H9 (cell line): ENCODE results near the gene IQSEC2. TPM values are rescaled to one million over a fixed set of nuclear protein-coding genes. Genes with fewer than 3 reads are reported as not detected.

Source experiments
- DNase-seq: peaks from one replicate; pipeline ENCODE4 v3.0.0-alpha.2; 2017
- H2AFZ ChIP-seq: one replicate; pipeline ENCODE4 v1.6.1; 2013; ENCODE audit warnings: mild to moderate bottlenecking, low read length, control low read depth, moderate library complexity
- H2AK5ac ChIP-seq: 2 replicates; pipeline ENCODE4 v1.6.1; 2013; ENCODE audit warnings: low read length, control low read depth, mixed read lengths; ENCODE audit not compliant: insufficient read length
- H2BK120ac ChIP-seq: one replicate; pipeline ENCODE4 v1.6.1; 2013; ENCODE audit warnings: low read depth, mild to moderate bottlenecking, low read length, control low read depth, inconsistent platforms; ENCODE audit not compliant: poor library complexity, severe bottlenecking
- H2BK12ac ChIP-seq: 2 replicates; pipeline ENCODE4 v1.6.1; 2013; ENCODE audit warnings: low read length, control low read depth, mixed read lengths, low read depth; ENCODE audit not compliant: insufficient read length
- H2BK15ac ChIP-seq: 2 replicates; pipeline ENCODE4 v1.6.1; 2013; ENCODE audit warnings: low read depth, low read length, control low read depth
- H2BK20ac ChIP-seq: one replicate; pipeline ENCODE4 v1.6.1; 2013; ENCODE audit warnings: low read depth, mild to moderate bottlenecking, low read length, control low read depth, inconsistent platforms; ENCODE audit not compliant: poor library complexity, severe bottlenecking
- H2BK5ac ChIP-seq: 2 replicates; pipeline ENCODE4 v1.6.1; 2013; ENCODE audit warnings: low read length, control low read depth, mixed read lengths; ENCODE audit not compliant: insufficient read length
- H3K14ac ChIP-seq: 2 replicates; pipeline ENCODE4 v1.6.1; 2013; ENCODE audit warnings: low read length, control low read depth; ENCODE audit not compliant: insufficient read depth
- H3K18ac ChIP-seq: 2 replicates; pipeline ENCODE4 v1.6.1; 2013; ENCODE audit warnings: low read depth, mild to moderate bottlenecking, mixed read lengths, low read length, control low read depth; ENCODE audit not compliant: insufficient read length
- H3K23ac ChIP-seq: 2 replicates; pipeline ENCODE4 v1.6.1; 2013; ENCODE audit warnings: low read length, control low read depth, mixed read lengths, low read depth; ENCODE audit not compliant: insufficient read length
- H3K23me2 ChIP-seq: 2 replicates; pipeline ENCODE4 v1.6.1; 2013; ENCODE audit warnings: low read depth, mild to moderate bottlenecking, mixed read lengths, low read length, control low read depth; ENCODE audit not compliant: insufficient read length, poor library complexity, severe bottlenecking
- H3K27ac ChIP-seq: 2 replicates; pipeline ENCODE4 v1.5.1; 2013; ENCODE audit warnings: low read length, control low read depth, mixed read lengths, low read depth; ENCODE audit not compliant: insufficient read length
- H3K27me3 ChIP-seq: 2 replicates; pipeline ENCODE4 v1.6.1; 2013; ENCODE audit warnings: low read length, control low read depth, inconsistent platforms; ENCODE audit not compliant: insufficient read depth
- H3K4ac ChIP-seq: 2 replicates; pipeline ENCODE4 v1.6.1; 2013; ENCODE audit warnings: low read depth, mild to moderate bottlenecking, control low read depth, inconsistent platforms, low read length, moderate library complexity
- H3K4me1 ChIP-seq: 2 replicates; pipeline ENCODE4 v1.6.1; 2013; ENCODE audit warnings: low read length, control low read depth, inconsistent platforms; ENCODE audit not compliant: insufficient read depth
- H3K4me2 ChIP-seq: 2 replicates; pipeline ENCODE4 v1.6.1; 2013; ENCODE audit warnings: low read length, control low read depth, mixed read lengths; ENCODE audit not compliant: insufficient read length, insufficient read depth
- H3K56ac ChIP-seq: 2 replicates; pipeline ENCODE4 v1.6.1; 2013; ENCODE audit warnings: low read depth, mild to moderate bottlenecking, mixed read lengths, low read length, control low read depth; ENCODE audit not compliant: insufficient read length
- H3K79me1 ChIP-seq: 2 replicates; pipeline ENCODE4 v1.6.1; 2013; ENCODE audit warnings: low read depth, mild to moderate bottlenecking, moderate library complexity, low read length, control low read depth, inconsistent platforms; ENCODE audit not compliant: insufficient read depth, poor library complexity, severe bottlenecking
- H3K79me2 ChIP-seq: 2 replicates; pipeline ENCODE4 v1.6.1; 2013; ENCODE audit warnings: low read length, control low read depth, inconsistent platforms; ENCODE audit not compliant: insufficient read depth
- H3K9ac ChIP-seq: 2 replicates; pipeline ENCODE4 v1.6.1; 2013; ENCODE audit warnings: low read length, control low read depth, mixed read lengths; ENCODE audit not compliant: insufficient read length; ENCODE audit errors: extremely low read depth
- H3K9me3 ChIP-seq: one replicate; pipeline ENCODE4 v1.6.1; 2013; ENCODE audit warnings: low read depth, low read length, inconsistent platforms; ENCODE audit not compliant: control insufficient read depth
- H3T11ph ChIP-seq: one replicate; pipeline ENCODE4 v1.6.1; 2013; ENCODE audit warnings: mild to moderate bottlenecking, low read length, control low read depth, inconsistent platforms
- H4K20me1 ChIP-seq: one replicate; pipeline ENCODE4 v1.6.1; 2013; ENCODE audit not compliant: control insufficient read depth, insufficient read length, insufficient read depth
- H4K5ac ChIP-seq: 2 replicates; pipeline ENCODE4 v1.6.1; 2013; ENCODE audit warnings: low read depth, mild to moderate bottlenecking, mixed read lengths, low read length, control low read depth; ENCODE audit not compliant: insufficient read length
- H4K8ac ChIP-seq: replicated peaks from 2 replicates; pipeline ENCODE4 v1.6.1; 2013; ENCODE audit warnings: low read length, control low read depth, mixed read lengths, low read depth; ENCODE audit not compliant: insufficient read length
- H4K91ac ChIP-seq: 2 replicates; pipeline ENCODE4 v1.6.1; 2013; ENCODE audit warnings: low read depth, mild to moderate bottlenecking, moderate library complexity, mixed read lengths, low read length, control low read depth; ENCODE audit not compliant: insufficient read length
- H3K27ac Mint-ChIP-seq, 3 experiments: 2 replicates in 2 of 3; 3 replicates in 1 of 3; pipeline ENCODE4 v1.8.0; 2020 to 2021; ENCODE audit warnings: mixed read lengths in 3 of 3, mild to moderate bottlenecking in 1 of 3, moderate library complexity in 1 of 3
- H3K27me3 Mint-ChIP-seq: 2 replicates; pipeline ENCODE4 v1.8.0; 2021; ENCODE audit warnings: low read depth, mild to moderate bottlenecking, moderate library complexity, mixed read lengths
- H3K36me3 Mint-ChIP-seq, 3 experiments: 2 replicates in 2 of 3; 3 replicates in 1 of 3; pipeline ENCODE4 v1.8.0; 2020 to 2021; ENCODE audit warnings: low read depth in 3 of 3, mixed read lengths in 3 of 3; ENCODE audit not compliant: insufficient read depth in 1 of 3
- H3K4me1 Mint-ChIP-seq, 2 experiments: 2 replicates each; pipeline ENCODE4 v1.8.0; 2020; ENCODE audit warnings: mixed read lengths in 2 of 2
- H3K4me3 Mint-ChIP-seq, 2 experiments: 2 replicates in 1 of 2; 3 replicates in 1 of 2; pipeline ENCODE4 v1.8.0; 2020 to 2021; ENCODE audit warnings: mild to moderate bottlenecking in 2 of 2, mixed read lengths in 2 of 2, moderate library complexity in 1 of 2
- H3K9me3 Mint-ChIP-seq, 2 experiments: 2 replicates in 1 of 2; 3 replicates in 1 of 2; pipeline ENCODE4 v1.8.0; 2020; ENCODE audit warnings: mild to moderate bottlenecking in 2 of 2, mixed read lengths in 2 of 2, moderate library complexity in 1 of 2
- WGBS: extraction: QIAGEN DNeasy Blood & Tissue Kit; methylation state at CpG from one replicate; pipeline ENCODE4 v1.1.7; 2013; ENCODE audit warnings: missing lambda C conversion rate, low lambda C conversion rate, mixed read lengths; ENCODE audit not compliant: insufficient read length; ENCODE audit errors: extremely low coverage; 5-methylcytosine and 5-hydroxymethylcytosine counted together
- total RNA-seq: library from RNA; stranded (reverse); gene quantifications from 2 replicates; pipeline ENCODE4 v1.2.1, GENCODE V29; 2021
- TF ChIP-seq, protein P1 (sequence below): fragments of 200-600 bp; sonication (generic); conservative IDR thresholded peaks from 3 replicates; pipeline ENCODE4 v1.8.0; 2021; ENCODE audit warnings: antibody characterized with exemption, mild to moderate bottlenecking

IQSEC2 gene
- total RNA-seq, 1 experiment from 2014 or later: 7.0 TPM

DNA sequence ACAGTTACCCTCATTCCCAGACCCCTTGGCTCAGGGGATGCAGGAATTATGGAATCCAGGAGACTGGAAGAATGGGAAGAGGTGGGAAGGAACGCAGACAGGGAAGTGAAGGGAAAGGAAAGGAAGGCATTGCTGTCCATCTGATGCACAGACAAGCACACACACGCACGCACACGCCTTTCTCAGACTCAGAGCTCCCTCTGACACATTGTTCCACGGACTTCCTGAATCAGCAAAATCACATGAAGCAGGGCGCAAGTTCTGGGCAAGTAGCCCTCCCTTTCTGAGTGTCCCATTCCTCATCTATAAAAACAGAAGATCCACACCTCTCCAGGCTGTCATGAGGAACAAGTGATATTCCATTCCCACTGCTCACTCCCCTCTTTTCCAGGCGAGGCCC is 13.2 kb downstream of the IQSEC2 start:
- H2BK120ac ChIP-seq: no peak overlapping the region
- no peak overlapping the region for H4K91ac ChIP-seq
- H3K79me1 ChIP-seq: no peaks in the 10 kb centered on the region
- Mint-ChIP-seq H3K27ac (no peak overlapping the region), H3K27me3 (no peaks in the 10 kb centered on the region), H3K4me3 (no peak overlapping the region), H3K4me1 (0 out of 4 replicates have a peak, but pooled peaks cover 0 to 2% of the 10 kb centered on the region in 2 experiments), H3K36me3 (peaks cover 10 to 12% (median 11%) of the 10 kb centered on the region in 3 experiments; a peak in 4 of 7 replicates), H3K9me3 (peaks cover 35 to 41% of the 10 kb centered on the region in 2 experiments)
- H4K20me1 ChIP-seq: no peaks in the 10 kb centered on the region
- no peak overlapping the region for H3T11ph ChIP-seq
- H3K79me2 ChIP-seq: no peaks in the 10 kb centered on the region
- H4K5ac ChIP-seq: no peak overlapping the region
- TF ChIP-seq, protein P1, sequence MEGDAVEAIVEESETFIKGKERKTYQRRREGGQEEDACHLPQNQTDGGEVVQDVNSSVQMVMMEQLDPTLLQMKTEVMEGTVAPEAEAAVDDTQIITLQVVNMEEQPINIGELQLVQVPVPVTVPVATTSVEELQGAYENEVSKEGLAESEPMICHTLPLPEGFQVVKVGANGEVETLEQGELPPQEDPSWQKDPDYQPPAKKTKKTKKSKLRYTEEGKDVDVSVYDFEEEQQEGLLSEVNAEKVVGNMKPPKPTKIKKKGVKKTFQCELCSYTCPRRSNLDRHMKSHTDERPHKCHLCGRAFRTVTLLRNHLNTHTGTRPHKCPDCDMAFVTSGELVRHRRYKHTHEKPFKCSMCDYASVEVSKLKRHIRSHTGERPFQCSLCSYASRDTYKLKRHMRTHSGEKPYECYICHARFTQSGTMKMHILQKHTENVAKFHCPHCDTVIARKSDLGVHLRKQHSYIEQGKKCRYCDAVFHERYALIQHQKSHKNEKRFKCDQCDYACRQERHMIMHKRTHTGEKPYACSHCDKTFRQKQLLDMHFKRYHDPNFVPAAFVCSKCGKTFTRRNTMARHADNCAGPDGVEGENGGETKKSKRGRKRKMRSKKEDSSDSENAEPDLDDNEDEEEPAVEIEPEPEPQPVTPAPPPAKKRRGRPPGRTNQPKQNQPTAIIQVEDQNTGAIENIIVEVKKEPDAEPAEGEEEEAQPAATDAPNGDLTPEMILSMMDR: no peak
- H3K4me2 ChIP-seq: no peak overlapping the region
- no peak overlapping the region for H2AK5ac ChIP-seq
- no peak overlapping the region for H3K18ac ChIP-seq
- H3K27ac ChIP-seq: no peak overlapping the region
- no peak overlapping the region for H2BK15ac ChIP-seq
- no peak overlapping the region for H3K23ac ChIP-seq
- no peak overlapping the region for H4K8ac ChIP-seq
- H3K56ac ChIP-seq: no peak overlapping the region
- no peak overlapping the region for H2BK12ac ChIP-seq
- no peak for DNase-seq
- H3K4me1 ChIP-seq: no peaks in the 10 kb centered on the region
- H2AFZ ChIP-seq: no peak overlapping the region
- H3K27me3 ChIP-seq: no peaks in the 10 kb centered on the region
- H3K9me3 ChIP-seq: peaks cover 60% of the 10 kb centered on the region
- H3K23me2 ChIP-seq: no peaks in the 10 kb centered on the region
- no peak overlapping the region for H2BK5ac ChIP-seq
- WGBS: no CpG with 5 or more reads among the region's 7 CpGs
- no peak overlapping the region for H3K4ac ChIP-seq
- no peak overlapping the region for H2BK20ac ChIP-seq
- H3K14ac ChIP-seq: no peak overlapping the region
- no peak overlapping the region for H3K9ac ChIP-seq
